ENCODE data around the gene PRKCE. TPM values are rescaled to one million over a fixed set of nuclear protein-coding genes. Genes with fewer than 3 reads are reported as not detected.

Gene PRKCE
- total and polyA plus RNA-seq, 2 donors (not counting 1 experiment from before 2014, with no cell fraction given) = 14.1 to 19.0 TPM

- no peak for DNase-seq (ENCODE audit: low read depth in 2 of 2)
Observed at GRCh38 chr2:45707006-45707405, 55.5 kb downstream of the PRKCE start.

GRCh38 chr2:45707661-45708060 is 56.2 kb downstream of the PRKCE start:
- no peaks in the 10 kb centered on the region for H3K4me1 ChIP-seq (ENCODE audit: control insufficient read depth, extremely low read depth, insufficient read depth, low read length)
- H2AFZ ChIP-seq (ENCODE audit: low read length) = no peak overlapping the region
- H3K27me3 ChIP-seq (ENCODE audit: control insufficient read depth, insufficient read depth, low read length) = no peaks in the 10 kb centered on the region
- DNase-seq (ENCODE audit: low read depth in 2 of 2) = no peak
- no peaks in the 10 kb centered on the region for H3K36me3 ChIP-seq (ENCODE audit: control insufficient read depth, insufficient read depth, low read length)
- H4K20me1 ChIP-seq (ENCODE audit: control insufficient read depth, extremely low read depth, insufficient read depth, low read length) = no peaks in the 10 kb centered on the region
- H3K4me3 ChIP-seq (replicated peaks in 1 of 4; ENCODE audit: control extremely low read depth in 1 of 4, insufficient read depth in 1 of 4, low read depth in 3 of 4, low read length in 4 of 4) = no peak overlapping the region
- TF ChIP-seq CTCF (conservative IDR thresholded peaks at IDR 0.05 in 1 of 2, IDR thresholded peaks at IDR 0.05 in 1 of 2; ENCODE audit: low read depth in 1 of 2, low read length in 2 of 2) (no peak), EZH2 (IDR thresholded peaks at IDR 0.05; ENCODE audit: low read length, missing control alignments) (no peak)
- H3K27ac ChIP-seq (ENCODE audit: insufficient read depth, low read length) = no peak overlapping the region
- no peaks in the 10 kb centered on the region for H3K9me3 ChIP-seq (ENCODE audit: control insufficient read depth, insufficient read depth, low read depth, low read length)
- no peak overlapping the region for H3K9ac ChIP-seq (ENCODE audit: insufficient read depth, low read length)
- no peak overlapping the region for H3K4me2 ChIP-seq (ENCODE audit: extremely low read depth, insufficient read depth, low read length)
- H3K79me2 ChIP-seq (ENCODE audit: control insufficient read depth, insufficient read depth, low read length) = no peaks in the 10 kb centered on the region

More at GRCh38 chr2:45707006-45707405, 55.5 kb downstream of the PRKCE start:
- H2AFZ ChIP-seq (ENCODE audit: low read length) = no peak overlapping the region
- H3K36me3 ChIP-seq (ENCODE audit: control insufficient read depth, insufficient read depth, low read length) = no peaks in the 10 kb centered on the region
- H3K4me3 ChIP-seq (replicated peaks in 1 of 4; ENCODE audit: control extremely low read depth in 1 of 4, insufficient read depth in 1 of 4, low read depth in 3 of 4, low read length in 4 of 4) = no peak overlapping the region
- no peak overlapping the region for H3K9ac ChIP-seq (ENCODE audit: insufficient read depth, low read length)
- no peak overlapping the region for H3K4me2 ChIP-seq (ENCODE audit: extremely low read depth, insufficient read depth, low read length)
- no peak for TF ChIP-seq EZH2 (IDR thresholded peaks at IDR 0.05; ENCODE audit: low read length, missing control alignments)
- TF ChIP-seq CTCF (conservative IDR thresholded peaks at IDR 0.05 in 1 of 2, IDR thresholded peaks at IDR 0.05 in 1 of 2; ENCODE audit: low read depth in 1 of 2, low read length in 2 of 2) = no peak
- no peaks in the 10 kb centered on the region for H4K20me1 ChIP-seq (ENCODE audit: control insufficient read depth, extremely low read depth, insufficient read depth, low read length)
- no peak overlapping the region for H3K27ac ChIP-seq (ENCODE audit: insufficient read depth, low read length)
- H3K79me2 ChIP-seq (ENCODE audit: control insufficient read depth, insufficient read depth, low read length) = no peaks in the 10 kb centered on the region
- H3K9me3 ChIP-seq (ENCODE audit: control insufficient read depth, insufficient read depth, low read depth, low read length) = no peaks in the 10 kb centered on the region
- H3K4me1 ChIP-seq (ENCODE audit: control insufficient read depth, extremely low read depth, insufficient read depth, low read length) = no peaks in the 10 kb centered on the region
- H3K27me3 ChIP-seq (ENCODE audit: control insufficient read depth, insufficient read depth, low read length) = no peaks in the 10 kb centered on the region

GRCh38 chr2:45708501-45708900 is 57.0 kb downstream of the PRKCE start:
- Histone ChIP-seq H2AFZ (ENCODE audit: low read length) (no peak overlapping the region), H3K27me3 (ENCODE audit: control insufficient read depth, insufficient read depth, low read length) (no peaks in the 10 kb centered on the region), H3K4me1 (ENCODE audit: control insufficient read depth, extremely low read depth, insufficient read depth, low read length) (no peaks in the 10 kb centered on the region), H3K9me3 (ENCODE audit: control insufficient read depth, insufficient read depth, low read depth, low read length) (no peaks in the 10 kb centered on the region), H3K4me2 (ENCODE audit: extremely low read depth, insufficient read depth, low read length) (no peak overlapping the region), H3K4me3 (replicated peaks in 1 of 4; ENCODE audit: control extremely low read depth in 1 of 4, insufficient read depth in 1 of 4, low read depth in 3 of 4, low read length in 4 of 4) (no peak overlapping the region), H3K27ac (ENCODE audit: insufficient read depth, low read length) (no peak overlapping the region), H3K36me3 (ENCODE audit: control insufficient read depth, insufficient read depth, low read length) (no peaks in the 10 kb centered on the region), H3K9ac (ENCODE audit: insufficient read depth, low read length) (no peak overlapping the region), H3K79me2 (ENCODE audit: control insufficient read depth, insufficient read depth, low read length) (no peaks in the 10 kb centered on the region), H4K20me1 (ENCODE audit: control insufficient read depth, extremely low read depth, insufficient read depth, low read length) (no peaks in the 10 kb centered on the region)
- no peak for DNase-seq (ENCODE audit: low read depth in 2 of 2)
- TF ChIP-seq EZH2 (IDR thresholded peaks at IDR 0.05; ENCODE audit: low read length, missing control alignments) (no peak), CTCF (conservative IDR thresholded peaks at IDR 0.05 in 1 of 2, IDR thresholded peaks at IDR 0.05 in 1 of 2; ENCODE audit: low read depth in 1 of 2, low read length in 2 of 2) (no peak)

Measured in fibroblast of lung (primary cell).